ENCODE measurements around the gene ROR1.

- TF ChIP-seq, protein P1, sequence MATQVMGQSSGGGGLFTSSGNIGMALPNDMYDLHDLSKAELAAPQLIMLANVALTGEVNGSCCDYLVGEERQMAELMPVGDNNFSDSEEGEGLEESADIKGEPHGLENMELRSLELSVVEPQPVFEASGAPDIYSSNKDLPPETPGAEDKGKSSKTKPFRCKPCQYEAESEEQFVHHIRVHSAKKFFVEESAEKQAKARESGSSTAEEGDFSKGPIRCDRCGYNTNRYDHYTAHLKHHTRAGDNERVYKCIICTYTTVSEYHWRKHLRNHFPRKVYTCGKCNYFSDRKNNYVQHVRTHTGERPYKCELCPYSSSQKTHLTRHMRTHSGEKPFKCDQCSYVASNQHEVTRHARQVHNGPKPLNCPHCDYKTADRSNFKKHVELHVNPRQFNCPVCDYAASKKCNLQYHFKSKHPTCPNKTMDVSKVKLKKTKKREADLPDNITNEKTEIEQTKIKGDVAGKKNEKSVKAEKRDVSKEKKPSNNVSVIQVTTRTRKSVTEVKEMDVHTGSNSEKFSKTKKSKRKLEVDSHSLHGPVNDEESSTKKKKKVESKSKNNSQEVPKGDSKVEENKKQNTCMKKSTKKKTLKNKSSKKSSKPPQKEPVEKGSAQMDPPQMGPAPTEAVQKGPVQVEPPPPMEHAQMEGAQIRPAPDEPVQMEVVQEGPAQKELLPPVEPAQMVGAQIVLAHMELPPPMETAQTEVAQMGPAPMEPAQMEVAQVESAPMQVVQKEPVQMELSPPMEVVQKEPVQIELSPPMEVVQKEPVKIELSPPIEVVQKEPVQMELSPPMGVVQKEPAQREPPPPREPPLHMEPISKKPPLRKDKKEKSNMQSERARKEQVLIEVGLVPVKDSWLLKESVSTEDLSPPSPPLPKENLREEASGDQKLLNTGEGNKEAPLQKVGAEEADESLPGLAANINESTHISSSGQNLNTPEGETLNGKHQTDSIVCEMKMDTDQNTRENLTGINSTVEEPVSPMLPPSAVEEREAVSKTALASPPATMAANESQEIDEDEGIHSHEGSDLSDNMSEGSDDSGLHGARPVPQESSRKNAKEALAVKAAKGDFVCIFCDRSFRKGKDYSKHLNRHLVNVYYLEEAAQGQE (IDR thresholded peaks at IDR 0.05; ENCODE audit: insufficient read depth in 1 of 2, low read depth in 2 of 2, low read length in 2 of 2): no peak
- TF ChIP-seq TAF1 (IDR thresholded peaks at IDR 0.05; ENCODE audit: borderline replicate concordance, insufficient read depth, low read length) (no peak), POLR2AphosphoS5 (IDR thresholded peaks at IDR 0.05; ENCODE audit: low read depth, low read length) (no peak), FOXP2 (optimal IDR thresholded peaks at IDR 0.05; ENCODE audit: borderline replicate concordance, extremely low read depth, extremely low read length, insufficient read depth) (no peak)
Observed at GRCh38 chr1:63977466-63977865, 203.6 kb downstream of the ROR1 start.
